ENCODE data around the gene STAT4.
A peak's percentile ranks its signal among the peaks of the same experiment; 100 is the strongest.

STAT4 gene

DNA sequence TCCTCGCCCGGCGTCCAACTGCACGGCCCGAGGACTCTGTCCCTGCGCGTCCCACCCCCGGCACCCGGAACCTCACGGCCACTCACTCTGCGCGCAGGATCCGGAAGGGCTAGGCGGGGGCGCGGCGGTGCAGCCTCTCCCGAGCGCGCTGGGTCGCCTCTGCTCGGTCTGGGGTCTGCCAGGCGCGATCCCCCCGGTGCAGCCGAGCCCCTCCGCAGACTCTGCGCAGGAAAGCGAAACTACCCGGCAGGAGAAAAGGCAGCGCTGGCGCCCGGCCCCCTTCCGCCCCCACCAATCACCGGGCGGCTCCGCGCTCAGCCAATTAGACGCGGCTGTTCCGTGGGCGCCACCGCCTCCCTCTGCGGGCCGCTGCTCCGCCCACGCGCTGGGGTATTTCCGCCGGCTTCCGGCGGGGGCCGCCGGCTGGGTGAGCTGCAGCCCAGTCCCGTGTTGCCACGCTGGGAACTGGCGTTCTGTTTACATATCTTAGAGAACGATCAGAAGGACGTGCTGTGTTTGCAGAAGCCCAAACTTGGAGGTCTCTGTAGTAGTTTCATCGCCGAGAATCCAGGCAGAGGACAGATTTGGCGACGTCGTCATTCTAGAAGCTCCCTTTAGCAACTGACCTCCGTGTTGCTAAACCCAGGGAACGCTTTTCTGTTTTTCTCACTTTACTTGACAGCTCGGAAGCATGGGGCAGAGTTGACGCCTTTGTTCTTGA, 136.7 kb downstream of the STAT4 start, which contains the start of gene STAT1:
TSS of gene STAT1 (minus strand) at position 240 of the 721 bp plus-strand sequence. CDS start 4,168 bp downstream, outside the sequence.
- ATAC-seq, result peak; percentile 96
- no peak for TF ChIP-seq ZNF565 (CRISPR knock-in tag; conservative IDR thresholded peaks at IDR 0.05; ENCODE audit: low read depth)
- TF ChIP-seq POU6F1 (CRISPR knock-in tag; IDR thresholded peaks at IDR 0.05; ENCODE audit: borderline replicate concordance, low read depth), result peak; percentile 76; the same call in 1 of the 2 replicates
- TF ChIP-seq, protein P1, sequence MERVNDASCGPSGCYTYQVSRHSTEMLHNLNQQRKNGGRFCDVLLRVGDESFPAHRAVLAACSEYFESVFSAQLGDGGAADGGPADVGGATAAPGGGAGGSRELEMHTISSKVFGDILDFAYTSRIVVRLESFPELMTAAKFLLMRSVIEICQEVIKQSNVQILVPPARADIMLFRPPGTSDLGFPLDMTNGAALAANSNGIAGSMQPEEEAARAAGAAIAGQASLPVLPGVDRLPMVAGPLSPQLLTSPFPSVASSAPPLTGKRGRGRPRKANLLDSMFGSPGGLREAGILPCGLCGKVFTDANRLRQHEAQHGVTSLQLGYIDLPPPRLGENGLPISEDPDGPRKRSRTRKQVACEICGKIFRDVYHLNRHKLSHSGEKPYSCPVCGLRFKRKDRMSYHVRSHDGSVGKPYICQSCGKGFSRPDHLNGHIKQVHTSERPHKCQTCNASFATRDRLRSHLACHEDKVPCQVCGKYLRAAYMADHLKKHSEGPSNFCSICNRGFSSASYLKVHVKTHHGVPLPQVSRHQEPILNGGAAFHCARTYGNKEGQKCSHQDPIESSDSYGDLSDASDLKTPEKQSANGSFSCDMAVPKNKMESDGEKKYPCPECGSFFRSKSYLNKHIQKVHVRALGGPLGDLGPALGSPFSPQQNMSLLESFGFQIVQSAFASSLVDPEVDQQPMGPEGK (CRISPR knock-in tag; IDR thresholded peaks at IDR 0.05; ENCODE audit: borderline replicate concordance), result peak; percentile 96
- 0 out of 2 replicates have a peak, but pooled peaks have one; percentile 7 for TF ChIP-seq ARNTL (CRISPR knock-in tag; IDR thresholded peaks at IDR 0.05; ENCODE audit: borderline replicate concordance, low read depth)
- no peak for TF ChIP-seq PPARA (CRISPR knock-in tag; IDR thresholded peaks at IDR 0.05; ENCODE audit: borderline replicate concordance)
- no peak for TF ChIP-seq RARB (CRISPR knock-in tag; IDR thresholded peaks at IDR 0.05)
- peak; percentile 33; the same call in 1 of the 2 replicates for TF ChIP-seq TCF4 (CRISPR knock-in tag; IDR thresholded peaks at IDR 0.05; ENCODE audit: borderline replicate concordance)
- TF ChIP-seq CREB5 (CRISPR knock-in tag; IDR thresholded peaks at IDR 0.05; ENCODE audit: low read depth), result no peak

DNA sequence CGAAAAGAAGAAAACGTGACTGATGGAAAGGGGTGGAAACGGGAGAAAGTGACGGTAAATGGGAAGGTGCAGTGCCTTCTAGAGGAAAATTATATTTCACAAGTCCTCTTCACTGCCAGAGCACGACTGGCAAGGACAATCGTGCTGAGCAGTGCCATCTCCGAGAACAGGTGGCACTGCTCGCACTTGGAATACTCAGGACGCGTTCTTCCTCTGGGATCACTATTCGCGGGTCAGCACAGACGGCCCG, 137.2 kb downstream of the STAT4 start:
- ATAC-seq, result no peak
- TF ChIP-seq, protein P1 (CRISPR knock-in tag; IDR thresholded peaks at IDR 0.05; ENCODE audit: borderline replicate concordance), result no peak
- no peak for TF ChIP-seq ZNF565 (CRISPR knock-in tag; conservative IDR thresholded peaks at IDR 0.05; ENCODE audit: low read depth)
- TF ChIP-seq TOX (CRISPR knock-in tag; IDR thresholded peaks at IDR 0.05; ENCODE audit: borderline replicate concordance), result no peak
- TF ChIP-seq CSRNP3 (CRISPR knock-in tag; IDR thresholded peaks at IDR 0.05), result no peak
- no peak for TF ChIP-seq GLIS3 (CRISPR knock-in tag; IDR thresholded peaks at IDR 0.05)
- TF ChIP-seq, protein P2, sequence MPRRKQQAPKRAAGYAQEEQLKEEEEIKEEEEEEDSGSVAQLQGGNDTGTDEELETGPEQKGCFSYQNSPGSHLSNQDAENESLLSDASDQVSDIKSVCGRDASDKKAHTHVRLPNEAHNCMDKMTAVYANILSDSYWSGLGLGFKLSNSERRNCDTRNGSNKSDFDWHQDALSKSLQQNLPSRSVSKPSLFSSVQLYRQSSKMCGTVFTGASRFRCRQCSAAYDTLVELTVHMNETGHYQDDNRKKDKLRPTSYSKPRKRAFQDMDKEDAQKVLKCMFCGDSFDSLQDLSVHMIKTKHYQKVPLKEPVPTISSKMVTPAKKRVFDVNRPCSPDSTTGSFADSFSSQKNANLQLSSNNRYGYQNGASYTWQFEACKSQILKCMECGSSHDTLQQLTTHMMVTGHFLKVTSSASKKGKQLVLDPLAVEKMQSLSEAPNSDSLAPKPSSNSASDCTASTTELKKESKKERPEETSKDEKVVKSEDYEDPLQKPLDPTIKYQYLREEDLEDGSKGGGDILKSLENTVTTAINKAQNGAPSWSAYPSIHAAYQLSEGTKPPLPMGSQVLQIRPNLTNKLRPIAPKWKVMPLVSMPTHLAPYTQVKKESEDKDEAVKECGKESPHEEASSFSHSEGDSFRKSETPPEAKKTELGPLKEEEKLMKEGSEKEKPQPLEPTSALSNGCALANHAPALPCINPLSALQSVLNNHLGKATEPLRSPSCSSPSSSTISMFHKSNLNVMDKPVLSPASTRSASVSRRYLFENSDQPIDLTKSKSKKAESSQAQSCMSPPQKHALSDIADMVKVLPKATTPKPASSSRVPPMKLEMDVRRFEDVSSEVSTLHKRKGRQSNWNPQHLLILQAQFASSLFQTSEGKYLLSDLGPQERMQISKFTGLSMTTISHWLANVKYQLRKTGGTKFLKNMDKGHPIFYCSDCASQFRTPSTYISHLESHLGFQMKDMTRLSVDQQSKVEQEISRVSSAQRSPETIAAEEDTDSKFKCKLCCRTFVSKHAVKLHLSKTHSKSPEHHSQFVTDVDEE (CRISPR knock-in tag; IDR thresholded peaks at IDR 0.05), result no peak
- no peak for TF ChIP-seq ZFP3 (CRISPR knock-in tag; IDR thresholded peaks at IDR 0.05)
- no peak for TF ChIP-seq OSR1 (CRISPR knock-in tag; IDR thresholded peaks at IDR 0.05)
- no peak for TF ChIP-seq ESRRG (CRISPR knock-in tag; IDR thresholded peaks at IDR 0.05)
- TF ChIP-seq CSDC2 (CRISPR knock-in tag; IDR thresholded peaks at IDR 0.05), result no peak
- TF ChIP-seq CREB5 (CRISPR knock-in tag; IDR thresholded peaks at IDR 0.05; ENCODE audit: low read depth), result no peak

All from SK-N-SH treated with all-trans-retinoic acid at 6 μM for 48 hours (cell line).